CD4-positive, alpha-beta T cell treated with Interleukin-10 for 1 hour (primary cell): ENCODE measurements around the gene ANKRD11.
A peak's percentile ranks its signal among the peaks of the same experiment; 100 is the strongest.
"Not testable (repeated sequence)": the region's sequence is repeated elsewhere in the genome, so short reads cannot be mapped to it uniquely, and the experiment has no call there.

ENCODE experiments used
- DNase-seq: peaks from one replicate; pipeline ENCODE4 v3.0.0-alpha.2; 2020

ANKRD11 gene

DNA sequence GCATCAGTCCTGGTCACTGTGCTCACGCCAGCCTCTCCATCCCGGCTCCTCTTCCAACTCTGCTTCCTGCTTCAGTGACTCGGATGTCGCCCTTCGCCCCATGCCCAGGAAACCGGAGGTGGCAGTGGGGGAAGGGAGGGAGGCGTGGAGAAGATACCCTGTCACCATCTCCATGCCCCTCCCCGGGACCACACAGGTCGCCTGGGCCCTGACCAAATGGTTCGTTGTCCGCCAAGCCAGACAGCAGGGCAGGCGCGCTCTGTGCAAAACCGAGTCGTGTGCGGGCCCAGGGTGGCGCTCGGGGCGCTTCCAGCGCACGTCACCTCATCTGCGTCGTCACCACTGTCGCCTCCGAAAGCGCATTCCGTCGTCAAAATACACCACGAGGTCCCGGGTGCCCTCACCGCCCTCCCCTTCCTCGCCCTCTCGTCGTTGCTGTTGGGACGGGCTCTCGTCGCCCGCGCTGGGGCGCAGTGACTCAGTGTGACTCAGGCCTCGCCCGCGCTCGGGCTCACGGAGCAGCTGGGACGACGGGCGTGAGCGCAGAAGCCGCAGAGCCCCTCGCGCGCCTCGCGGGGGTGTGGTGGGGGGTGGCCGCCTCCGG, 233.6 kb downstream of the ANKRD11 start:
- peak; percentile 72 for DNase-seq

DNA sequence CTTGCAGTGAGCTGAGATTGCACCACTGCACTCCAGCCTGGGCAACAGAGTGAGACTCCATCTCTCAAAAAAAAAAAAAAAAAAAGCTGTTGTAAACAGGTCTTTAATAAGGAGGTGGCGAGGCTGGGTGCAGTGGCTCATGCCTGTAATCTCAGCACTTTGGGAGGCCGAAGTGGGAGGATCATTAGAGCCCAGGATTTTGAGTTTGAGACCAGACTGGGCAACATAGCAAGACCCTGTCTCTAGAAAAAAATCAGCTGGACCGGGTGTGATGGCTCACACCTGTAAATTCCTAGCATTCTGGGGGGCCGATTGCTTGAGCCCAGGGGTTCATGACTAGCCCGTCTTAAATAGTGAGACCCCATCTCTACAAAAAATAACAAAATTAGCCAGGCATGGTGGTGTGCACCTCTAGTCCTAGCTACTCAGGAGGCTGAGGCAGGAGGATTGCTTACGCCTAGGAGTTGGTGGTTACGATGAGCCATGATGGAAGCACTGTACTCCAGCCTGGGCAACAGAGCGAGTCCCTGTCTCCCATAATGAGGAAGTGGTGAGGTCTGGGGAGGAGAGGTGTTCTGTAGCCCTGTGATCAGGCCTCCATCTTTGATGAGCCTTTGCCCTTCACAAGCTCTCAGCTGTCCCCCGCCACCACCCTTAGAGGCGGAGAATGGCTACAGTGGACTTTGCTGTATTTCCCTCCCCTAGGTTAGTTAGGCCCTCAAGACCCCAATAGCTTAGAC, 236.6 kb downstream of the ANKRD11 start:
- no peak for DNase-seq

- peak; percentile 13 for DNase-seq
Measured at GRCh38 chr16:89248196-89248982, 242.0 kb downstream of the ANKRD11 start.

- not testable (repeated sequence) for DNase-seq
Measured at GRCh38 chr16:89247734-89248075, 242.7 kb downstream of the ANKRD11 start.

DNA sequence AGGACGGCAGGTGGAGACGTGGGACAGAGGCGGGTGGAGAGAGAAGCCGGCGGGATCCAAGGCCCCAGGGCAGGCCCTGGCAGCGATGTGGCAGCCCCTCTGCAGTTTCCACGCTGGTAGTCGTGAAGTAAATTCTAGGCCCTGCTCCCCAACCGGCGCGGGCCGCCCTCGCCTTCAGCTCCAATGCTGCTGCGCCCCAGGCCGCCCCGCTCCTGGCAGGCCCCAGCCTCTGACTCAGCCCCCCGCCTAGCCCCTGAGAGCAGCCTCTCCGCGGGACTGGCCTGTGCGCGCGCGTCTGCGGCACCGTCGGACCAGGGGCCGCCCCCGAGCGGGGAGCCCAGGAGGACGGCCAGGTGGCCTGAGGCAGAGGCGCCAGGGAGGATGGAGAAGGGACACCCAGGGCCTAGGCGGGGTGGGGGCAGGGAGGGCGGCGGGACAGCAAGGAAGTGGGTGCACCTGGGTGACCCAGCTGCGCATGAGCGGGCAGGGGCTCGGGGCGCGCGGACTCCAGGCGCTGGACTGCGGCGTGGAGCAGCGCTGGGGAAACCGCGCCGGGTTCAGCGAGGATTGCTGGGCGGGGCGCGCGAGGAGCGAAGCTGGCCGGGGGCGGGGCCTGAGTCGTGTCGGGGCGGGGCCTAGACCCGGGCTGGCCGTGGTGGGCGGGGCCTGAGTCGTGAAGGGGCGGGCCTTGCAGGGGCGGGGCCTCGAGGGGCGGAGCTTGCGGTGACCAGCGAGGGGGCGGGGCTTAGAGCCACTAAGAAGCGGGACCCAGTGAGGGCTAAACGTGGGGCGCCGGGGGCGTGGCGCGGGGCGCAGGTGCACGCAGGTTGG, 243.2 kb downstream of the ANKRD11 start:
- peak; percentile 93 for DNase-seq

GRCh38 chr16:89246383-89246902, 243.9 kb downstream of the ANKRD11 start:
- DNase-seq = no peak

GRCh38 chr16:89244754-89245153, 245.6 kb downstream of the ANKRD11 start:
- DNase-seq = no peak

DNA sequence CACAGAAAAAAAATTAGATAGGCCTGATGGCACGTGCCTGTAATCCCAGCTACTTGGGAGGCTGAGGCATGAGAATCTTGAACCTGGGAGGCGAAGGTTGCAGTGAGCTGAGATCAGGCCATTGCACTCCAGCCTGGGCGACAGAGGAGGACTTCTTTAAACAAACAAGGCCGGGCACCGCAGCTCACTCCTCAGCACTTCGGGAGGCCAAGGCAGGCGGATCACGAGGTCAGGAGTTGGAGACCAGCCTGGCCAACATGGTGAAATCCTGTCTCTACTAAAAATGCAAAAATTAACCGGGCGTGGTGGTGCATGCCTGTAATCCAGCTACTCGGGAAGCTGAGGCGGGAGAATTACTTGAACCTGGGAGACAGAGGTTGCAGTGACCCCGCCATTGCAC, 246.1 kb downstream of the ANKRD11 start:
- not testable (repeated sequence) for DNase-seq

- DNase-seq = no peak
Measured at GRCh38 chr16:89243664-89244063, 246.7 kb downstream of the ANKRD11 start.

DNA sequence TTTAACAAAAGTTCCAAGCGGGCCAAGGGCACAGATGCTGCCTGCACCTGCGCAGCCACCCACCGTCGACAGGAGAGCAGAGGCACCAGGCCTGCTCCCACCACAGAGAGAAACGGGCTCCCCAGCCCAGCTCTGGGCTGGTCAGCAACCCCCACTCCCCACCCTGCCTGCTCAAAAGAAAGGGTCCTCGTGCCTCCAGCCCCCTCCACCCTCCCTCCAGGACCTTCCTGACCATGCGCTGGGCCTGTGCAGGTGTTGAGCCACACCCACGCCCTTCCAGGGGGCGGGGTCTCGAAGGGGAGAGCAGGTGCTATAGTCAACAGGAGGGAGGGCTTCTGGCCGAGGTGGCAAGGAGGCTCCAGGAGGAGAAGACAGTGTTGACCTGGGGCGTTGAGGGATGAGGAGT, 247.6 kb downstream of the ANKRD11 start:
- DNase-seq = no peak

GRCh38 chr16:89241187-89242007, 249.0 kb downstream of the ANKRD11 start:
- DNase-seq = peak; percentile 85

DNA sequence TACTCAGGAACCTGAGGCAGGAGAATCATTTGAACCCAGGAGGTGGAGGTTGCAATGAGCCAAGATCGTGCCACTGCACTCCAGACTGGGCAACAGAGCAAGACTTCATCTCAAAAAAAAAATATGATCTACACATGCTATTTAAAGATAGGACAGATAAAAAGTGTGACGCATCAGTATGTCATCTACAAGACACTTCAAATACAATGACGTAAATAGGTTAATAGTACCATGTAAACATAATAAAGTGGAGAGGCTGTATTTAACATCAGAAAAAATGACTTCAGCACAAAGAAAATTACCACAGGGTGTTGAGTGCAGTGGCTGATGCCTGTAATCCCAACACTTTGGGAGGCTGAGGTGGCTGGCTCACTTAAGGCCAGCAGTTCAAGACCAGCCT, 252.6 kb downstream of the ANKRD11 start:
- DNase-seq = no peak

DNA sequence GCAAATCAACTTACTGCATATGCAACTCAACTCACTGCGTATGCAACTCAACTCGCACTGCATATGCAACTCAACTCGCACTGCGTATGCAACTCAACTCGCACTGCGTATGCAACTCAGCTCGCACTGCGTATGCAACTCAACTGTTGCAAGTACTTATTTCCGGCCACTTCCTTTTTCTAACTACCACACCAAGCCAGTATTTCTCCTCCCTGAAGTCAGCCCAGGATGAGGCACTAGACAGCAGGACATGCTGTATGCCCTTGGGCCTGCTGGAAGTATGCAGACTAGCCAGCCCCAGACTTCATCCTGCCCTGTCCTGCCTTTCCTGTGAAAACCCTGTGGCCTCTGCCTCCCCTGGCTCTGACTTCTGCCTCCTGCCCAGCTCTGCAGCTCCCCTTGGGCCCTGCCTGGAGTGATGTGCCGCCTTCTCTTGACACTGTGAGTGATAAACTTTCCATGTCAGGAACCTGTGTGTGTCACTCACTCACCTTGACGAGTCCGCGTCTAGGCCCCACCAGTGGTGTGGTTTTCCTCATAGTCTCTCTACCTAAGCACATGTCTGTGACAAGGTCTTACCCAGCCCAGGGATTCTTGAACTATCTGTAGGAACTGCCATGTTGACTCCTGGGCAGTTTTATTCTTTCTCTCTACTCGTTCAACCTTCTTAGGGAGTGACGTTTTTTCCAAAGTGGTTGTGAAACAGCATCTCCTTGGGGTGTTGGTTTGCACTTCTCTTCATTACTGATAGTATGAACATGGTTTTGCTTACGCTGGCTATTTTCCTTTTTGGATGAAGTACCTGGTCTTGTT, 256.5 kb downstream of the ANKRD11 start:
- no peak for DNase-seq

DNA sequence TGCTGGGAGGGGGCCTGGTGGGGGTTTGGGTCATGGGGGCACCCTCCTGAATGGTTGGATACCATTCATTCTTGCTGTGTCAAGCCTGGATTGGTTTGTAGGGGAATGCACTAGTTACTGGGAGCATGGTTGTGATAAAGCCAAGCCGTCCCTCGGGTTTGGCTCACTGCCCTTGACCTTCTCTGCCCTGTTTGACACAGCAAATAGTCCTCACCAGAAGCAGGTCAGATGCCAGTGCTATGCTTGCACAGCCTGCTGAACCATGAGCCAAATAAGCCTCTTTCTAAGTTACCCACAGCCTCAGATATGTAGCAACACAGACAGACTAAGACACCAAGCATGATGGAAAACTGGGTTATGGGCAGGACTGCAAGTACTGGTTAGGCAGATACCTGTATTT, 258.3 kb downstream of the ANKRD11 start:
- DNase-seq = no peak

DNA sequence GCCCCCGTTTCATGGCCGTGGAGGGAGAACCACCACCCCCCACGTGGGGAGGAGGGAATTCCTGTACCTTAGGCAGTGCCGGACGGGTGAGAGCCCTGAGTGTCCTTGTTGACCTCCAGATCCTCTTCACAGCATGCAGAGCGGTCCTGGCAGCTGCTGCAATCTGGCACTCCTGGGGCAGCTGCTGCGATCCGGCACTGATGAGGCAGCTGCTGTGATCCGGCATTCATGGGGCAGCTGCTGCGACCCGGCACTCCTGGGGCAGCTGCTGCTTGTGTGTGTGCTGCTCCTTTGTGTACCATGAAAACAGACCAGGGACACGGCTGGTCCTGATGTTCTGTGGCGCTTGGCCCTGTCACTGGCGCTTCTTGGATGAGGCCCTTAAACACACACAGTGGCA, 260.1 kb downstream of the ANKRD11 start:
- DNase-seq = no peak

GRCh38 chr16:89224665-89225064, 265.7 kb downstream of the ANKRD11 start:
- no peak for DNase-seq

- DNase-seq = no peak
Measured at GRCh38 chr16:89222931-89223330, 267.4 kb downstream of the ANKRD11 start.

DNA sequence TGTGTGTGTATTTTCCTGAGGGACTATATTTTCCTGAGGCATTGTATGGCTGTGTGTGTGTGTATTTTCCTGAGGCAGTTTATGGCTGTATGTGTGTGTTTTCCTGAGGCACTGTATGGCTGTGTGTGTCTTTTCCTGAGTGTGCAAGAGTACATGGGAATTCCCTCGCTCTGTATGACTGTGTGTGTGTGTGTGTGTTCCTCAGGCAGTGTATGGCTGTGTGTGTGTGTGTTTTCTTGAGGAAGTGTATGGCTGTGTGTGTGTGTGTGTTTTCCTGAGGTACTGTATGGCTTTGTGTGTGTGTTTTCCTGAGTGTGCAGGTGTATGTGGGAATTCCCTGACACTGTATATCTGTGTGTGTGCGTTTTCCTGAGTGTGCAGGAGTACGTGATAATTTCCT, 268.8 kb downstream of the ANKRD11 start:
- DNase-seq = no peak

DNA sequence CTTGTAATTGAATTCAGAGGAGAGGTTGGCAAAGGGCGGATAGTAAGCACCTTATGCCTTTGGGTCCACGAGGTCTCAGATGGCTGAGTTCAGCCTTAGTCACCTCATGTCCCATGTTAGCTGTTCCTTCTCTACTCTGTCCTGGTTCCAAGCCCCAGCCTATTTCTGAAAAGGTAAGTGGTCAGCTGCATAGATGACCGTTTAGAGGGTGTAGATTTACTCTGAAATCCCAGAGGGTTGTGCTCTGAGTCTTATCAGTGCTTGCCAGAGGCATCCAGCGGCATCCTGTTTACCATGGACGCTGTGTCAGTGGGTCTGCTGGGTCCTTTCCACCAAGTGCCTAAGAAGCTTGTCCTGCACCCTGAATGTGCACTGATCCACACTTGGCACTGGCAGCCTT, 271.0 kb downstream of the ANKRD11 start:
- DNase-seq = no peak
